HCT116 (cell line): ENCODE data around the gene FURIN. TPM values are rescaled to one million over a fixed set of nuclear protein-coding genes. Genes with fewer than 3 reads are reported as not detected.

ENCODE experiments used
- ATAC-seq: fragments of 200-7000 bp; cut with Tn5 transposase; 2 replicates; pipeline ENCODE4 v1.9.1; 2020; ENCODE audit warnings: mild to moderate bottlenecking, moderate library complexity
- BruUV-seq: library from RNA; stranded (reverse); fragments of 400-500 nt; replicated peaks from 2 replicates; lab custom pipeline; 2021; lab: Mats Ljungman, UMichigan
- CTCF ChIA-PET: fragments of 300-600 bp; sonication (Branson Sonifier 250); formaldehyde crosslinking; loops from one replicate; lab custom pipeline; 2021; ENCODE audit warnings: antibody characterized with exemption; lab: Charles Lee
- POLR2A ChIA-PET: fragments of 300-600, 350-600 bp; sonication (Branson Sonifier 250); formaldehyde crosslinking; loops from one replicate; lab custom pipeline; 2021; ENCODE audit warnings: antibody characterized with exemption; lab: Charles Lee
- RAD21 ChIA-PET, 2 experiments: fragments of 300-600 bp; sonication (Branson Sonifier 250); formaldehyde crosslinking; loops; one replicate each; lab custom pipeline; 2023; ENCODE audit warnings: low total read pairs in 2 of 2; ENCODE audit not compliant: uncharacterized antibody in 2 of 2, unreplicated experiment in 2 of 2, low non-redundant PET in 1 of 2; lab: Charles Lee
- DNase-seq: peaks from one replicate; pipeline ENCODE4 v3.0.0-alpha.2; 2010; ENCODE audit warnings: low read depth, low spot score
- H2AFZ ChIP-seq: fragments of 200-600 bp; shearing (Covaris generic), sonication (generic); 2 replicates; pipeline ENCODE4 v1.6.1; 2017; ENCODE audit warnings: low read depth, mixed run types, mixed read lengths, antibody characterized with exemption, low read length; ENCODE audit not compliant: poor library complexity, severe bottlenecking
- H3K27ac ChIP-seq: 2 replicates; pipeline ENCODE4 v1.5.1; 2012; ENCODE audit warnings: low read depth, low read length
- H3K27me3 ChIP-seq: fragments of 200-600 bp; sonication (generic); 2 replicates; pipeline ENCODE4 v1.6.1; 2016; ENCODE audit warnings: mixed run types, low read length, mixed read lengths; ENCODE audit not compliant: insufficient read depth
- H3K36me3 ChIP-seq, 2 experiments: fragments of 200-500 bp in 1 of 2; fragments of 200-600 bp in 1 of 2; sonication (Bioruptor generic) in 1 of 2; sonication (generic) in 1 of 2; 2 replicates each; pipeline versions ENCODE4 v1.5.1 to v1.6.1; 2014 to 2016; ENCODE audit warnings: low read length in 2 of 2, inconsistent platforms in 1 of 2, mixed read lengths in 1 of 2, mixed run types in 1 of 2; ENCODE audit not compliant: insufficient read depth in 2 of 2, control insufficient read depth in 1 of 2
- H3K4me1 ChIP-seq, 2 experiments: fragments of 200-600 bp in 1 of 2; sonication (generic) in 1 of 2; 2 replicates each; pipeline versions ENCODE4 v1.5.1 to v1.6.1; 2012 to 2017; ENCODE audit warnings: low read length in 2 of 2, inconsistent platforms in 1 of 2, mild to moderate bottlenecking in 1 of 2, mixed read lengths in 1 of 2, mixed run types in 1 of 2, moderate library complexity in 1 of 2; ENCODE audit not compliant: insufficient read depth in 2 of 2, control insufficient read depth in 1 of 2
- H3K4me2 ChIP-seq: fragments of 200-600 bp; sonication (generic); 2 replicates; pipeline ENCODE4 v1.6.1; 2017; ENCODE audit warnings: mixed run types, low read length, mixed read lengths
- H3K4me3 ChIP-seq, 2 experiments: fragments of 200-600 bp in 1 of 2; sonication (generic) in 1 of 2; replicated peaks in 1 of 2; 2 replicates each; pipeline ENCODE4 v1.5.1; 2011 to 2016; ENCODE audit warnings: low read length in 2 of 2, control low read depth in 1 of 2, low read depth in 1 of 2, mild to moderate bottlenecking in 1 of 2, mixed read lengths in 1 of 2, mixed run types in 1 of 2
- H3K79me2 ChIP-seq: fragments of 200-600 bp; sonication (generic); 2 replicates; pipeline ENCODE4 v1.6.1; 2017; ENCODE audit warnings: mild to moderate bottlenecking, mixed run types, low read length, moderate library complexity, mixed read lengths; ENCODE audit not compliant: insufficient read depth
- H3K9ac ChIP-seq: fragments of 200-600 bp; sonication (generic); 2 replicates; pipeline ENCODE4 v1.6.1; 2016; ENCODE audit warnings: low read length, mixed read lengths
- H3K9me2 ChIP-seq: fragments of 200-600 bp; sonication (generic), shearing (Covaris generic); 2 replicates; pipeline ENCODE4 v1.6.1; 2017; ENCODE audit warnings: mixed run types, mild to moderate bottlenecking, moderate library complexity; ENCODE audit not compliant: insufficient read depth
- H3K9me3 ChIP-seq, 2 experiments: fragments of 200-500 bp in 1 of 2; fragments of 200-600 bp in 1 of 2; sonication (Bioruptor generic) in 1 of 2; sonication (generic) in 1 of 2; 2 replicates each; pipeline ENCODE4 v1.6.1; 2014 to 2017; ENCODE audit warnings: low read length in 2 of 2, mixed read lengths in 2 of 2, inconsistent platforms in 1 of 2, low read depth in 1 of 2, mild to moderate bottlenecking in 1 of 2, mixed run types in 1 of 2, moderate library complexity in 1 of 2; ENCODE audit not compliant: control insufficient read depth in 1 of 2, insufficient read depth in 1 of 2
- H4K20me1 ChIP-seq: fragments of 200-600 bp; sonication (generic), shearing (Covaris generic); 2 replicates; pipeline ENCODE4 v1.6.1; 2017; ENCODE audit warnings: mixed run types, mild to moderate bottlenecking, moderate library complexity; ENCODE audit not compliant: insufficient read depth
- CBX3 ChIP-seq: IDR thresholded peaks from 2 replicates; pipeline ENCODE4 v1.6.1; 2012; ENCODE audit warnings: low read depth
- CEBPB ChIP-seq: IDR thresholded peaks from 2 replicates; pipeline ENCODE4 v1.6.1; 2012; ENCODE audit warnings: low read depth
- CTCF ChIP-seq, 3 experiments: fragments of 200-600 bp in 1 of 3; sonication (generic) in 1 of 3; IDR thresholded peaks in 2 of 3; conservative IDR thresholded peaks in 1 of 3; 2 replicates each; pipeline ENCODE4 v1.5.1; 2012 to 2017; ENCODE audit warnings: low read depth in 2 of 3, low read length in 2 of 3, antibody characterized with exemption in 1 of 3, borderline replicate concordance in 1 of 3, control low read depth in 1 of 3, mild to moderate bottlenecking in 1 of 3, mixed read lengths in 1 of 3, mixed run types in 1 of 3, moderate library complexity in 1 of 3; ENCODE audit not compliant: insufficient read depth in 1 of 3
- ELF1 ChIP-seq: IDR thresholded peaks from 2 replicates; pipeline ENCODE4 v1.6.1; 2012; ENCODE audit warnings: low read depth, borderline replicate concordance
- REST ChIP-seq: IDR thresholded peaks from 2 replicates; pipeline ENCODE4 v1.6.1; 2012; ENCODE audit warnings: low read depth
- SRF ChIP-seq: IDR thresholded peaks from 2 replicates; pipeline ENCODE4 v1.6.1; 2012; ENCODE audit warnings: low read depth
- ZFX ChIP-seq: fragments of 450-650 bp; IDR thresholded peaks from 2 replicates; pipeline ENCODE4 v1.6.1; 2017
- ZNF274 ChIP-seq: fragments of 200-500 bp; sonication (Bioruptor generic); IDR thresholded peaks from 2 replicates; pipeline ENCODE4 v1.6.1; 2014; ENCODE audit warnings: mild to moderate bottlenecking, low read depth, low read length, inconsistent platforms
- intact Hi-C: fragments of 100-400 bp; cut with micrococcal nuclease; formaldehyde crosslinking; loops from 2 replicates; pipeline ENCODE4 v1.10.0; 2022
- total RNA-seq: library from RNA; stranded (reverse); gene quantifications from one replicate; pipeline ENCODE4 v1.2.1, GENCODE V29; 2021; ENCODE audit not compliant: unreplicated experiment

Gene FURIN
- total RNA-seq, 1 experiment from 2014 or later = 42.0 TPM

GRCh38 chr15:90910441-90911301, 42.3 kb downstream of the FURIN start (continued):
- TF ChIP-seq SRF = no peak
- no peak for TF ChIP-seq CEBPB
- TF ChIP-seq CTCF (IDR thresholded peaks at IDR 0.05 in 2 of 3, conservative IDR thresholded peaks at IDR 0.05 in 1 of 3; ENCODE audit: borderline replicate concordance in 1 of 3, insufficient read depth in 1 of 3, low read depth in 2 of 3, low read length in 2 of 3) = no peak
- TF ChIP-seq, all 23 proteins: peak for 0

- Histone ChIP-seq H3K27ac (no peak overlapping the region), H4K20me1 (no peaks in the 10 kb centered on the region), H3K4me3 (no peak overlapping the region), H3K4me1 (no peaks in the 10 kb centered on the region), H3K36me3 (peaks cover 0 to 9% of the 10 kb centered on the region in 2 experiments; a peak in 3 of 4 replicates), H2AFZ (no peak overlapping the region), H3K9me3 (no peaks in the 10 kb centered on the region), H3K79me2 (no peaks in the 10 kb centered on the region), H3K27me3 (no peaks in the 10 kb centered on the region), H3K9me2 (no peaks in the 10 kb centered on the region), H3K9ac (no peak overlapping the region), H3K4me2 (no peak overlapping the region)
- intact Hi-C loops = no loop called here
- no TSS peak for BruUV-seq
- RAD21 ChIA-PET = no interaction called here
- TF ChIP-seq ELF1 = no peak
- TF ChIP-seq ZNF274 = no peak
- TF ChIP-seq ZFX = no peak
- no peak for TF ChIP-seq REST
- no peak for TF ChIP-seq CBX3
- TF ChIP-seq CTCF (IDR thresholded peaks at IDR 0.05 in 2 of 3, conservative IDR thresholded peaks at IDR 0.05 in 1 of 3; ENCODE audit: borderline replicate concordance in 1 of 3, insufficient read depth in 1 of 3, low read depth in 2 of 3, low read length in 2 of 3) = no peak
- CTCF ChIA-PET = interaction anchor here (1.1 kb wide), 1 partner anchor 23 kb away, joined by 3 read pairs; no protein-coding TSS in a partner anchor
- no peak for ATAC-seq
- POLR2A ChIA-PET = no interaction called here
- no peak for DNase-seq
Observed at GRCh38 chr15:90911302-90911623, 42.9 kb downstream of the FURIN start.
